ENCODE measurements around the gene CEP170B.

Gene CEP170B

GRCh38 chr14:104859900-104860299 is 5.2 kb upstream of the CEP170B start:
- H3K9ac ChIP-seq (ENCODE audit: low read depth, low read length), result no peak overlapping the region
- no peak overlapping the region for H3K27ac ChIP-seq (ENCODE audit: low read depth, low read length)
- peaks cover 6% of the 10 kb centered on the region; the same call in 1 of the 2 replicates for H3K4me1 ChIP-seq (ENCODE audit: control insufficient read depth, insufficient read depth, low read length)
- H3K36me3 ChIP-seq (ENCODE audit: control insufficient read depth, insufficient read depth, low read length), result peaks cover 7% of the 10 kb centered on the region
- H3K4me3 ChIP-seq (ENCODE audit: low read depth, low read length), result no peak overlapping the region
- H3K27me3 ChIP-seq (ENCODE audit: control insufficient read depth, insufficient read depth, low read length), result no peaks in the 10 kb centered on the region
- no peaks in the 10 kb centered on the region; the same call in 1 of the 2 replicates for H3K9me3 ChIP-seq (ENCODE audit: control insufficient read depth, insufficient read depth, low read length)

- Histone ChIP-seq H3K27me3 (ENCODE audit: control insufficient read depth, insufficient read depth, low read length) (no peaks in the 10 kb centered on the region), H3K4me3 (ENCODE audit: low read depth, low read length) (no peak overlapping the region), H3K4me1 (ENCODE audit: control insufficient read depth, insufficient read depth, low read length) (peaks cover 6% of the 10 kb centered on the region; the same call in 1 of the 2 replicates), H3K27ac (ENCODE audit: low read depth, low read length) (no peak overlapping the region), H3K9me3 (ENCODE audit: control insufficient read depth, insufficient read depth, low read length) (no peaks in the 10 kb centered on the region; the same call in 1 of the 2 replicates), H3K9ac (ENCODE audit: low read depth, low read length) (no peak overlapping the region), H3K36me3 (ENCODE audit: control insufficient read depth, insufficient read depth, low read length) (peaks cover 7% of the 10 kb centered on the region)
Observed at GRCh38 chr14:104860414-104860813, 4.7 kb upstream of the CEP170B start.

- Histone ChIP-seq H3K9me3 (ENCODE audit: control insufficient read depth, insufficient read depth, low read length) (no peaks in the 10 kb centered on the region; the same call in 1 of the 2 replicates), H3K27me3 (ENCODE audit: control insufficient read depth, insufficient read depth, low read length) (peaks cover 5% of the 10 kb centered on the region; the same call in 1 of the 2 replicates), H3K9ac (ENCODE audit: low read depth, low read length) (no peak overlapping the region), H3K36me3 (ENCODE audit: control insufficient read depth, insufficient read depth, low read length) (peaks cover 7% of the 10 kb centered on the region), H3K4me3 (ENCODE audit: low read depth, low read length) (peak overlapping the region; percentile 81), H3K27ac (ENCODE audit: low read depth, low read length) (no peak overlapping the region), H3K4me1 (ENCODE audit: control insufficient read depth, insufficient read depth, low read length) (peaks cover 6% of the 10 kb centered on the region; the same call in 1 of the 2 replicates)
Observed at GRCh38 chr14:104863131-104863862, 1.8 kb upstream of the CEP170B start.

DNA sequence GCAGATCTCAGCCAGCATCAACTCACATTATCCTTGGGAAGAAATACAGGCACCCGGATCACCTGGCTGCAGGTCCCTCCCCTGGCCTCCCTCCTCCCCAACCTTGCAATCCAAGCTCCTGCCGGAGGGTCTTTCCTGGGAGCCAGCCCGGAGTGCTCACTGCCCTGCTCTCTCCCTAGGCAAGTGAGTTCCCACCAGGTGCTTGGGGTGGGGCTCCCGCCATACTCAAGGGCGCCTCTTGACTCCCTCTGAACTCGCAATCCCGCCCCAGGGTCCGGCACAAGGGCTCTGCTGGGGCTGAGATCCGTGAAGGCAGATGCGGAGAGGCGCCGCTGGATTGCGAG is 1.2 kb upstream of the CEP170B start:
- Histone ChIP-seq H3K4me3 (ENCODE audit: low read depth, low read length) (peak overlapping the region; percentile 81), H3K9me3 (ENCODE audit: control insufficient read depth, insufficient read depth, low read length) (no peaks in the 10 kb centered on the region; the same call in 1 of the 2 replicates), H3K9ac (ENCODE audit: low read depth, low read length) (peak overlapping the region; percentile 64), H3K27ac (ENCODE audit: low read depth, low read length) (peak overlapping the region; percentile 81), H3K36me3 (ENCODE audit: control insufficient read depth, insufficient read depth, low read length) (peaks cover 7% of the 10 kb centered on the region), H3K4me1 (ENCODE audit: control insufficient read depth, insufficient read depth, low read length) (peaks cover 6% of the 10 kb centered on the region; the same call in 1 of the 2 replicates), H3K27me3 (ENCODE audit: control insufficient read depth, insufficient read depth, low read length) (peaks cover 5% of the 10 kb centered on the region; the same call in 1 of the 2 replicates)

GRCh38 chr14:104864267-104865080 is 594 bp upstream of the CEP170B start:
- Histone ChIP-seq H3K27ac (ENCODE audit: low read depth, low read length) (peak overlapping the region; percentile 81), H3K27me3 (ENCODE audit: control insufficient read depth, insufficient read depth, low read length) (peaks cover 5% of the 10 kb centered on the region; the same call in 1 of the 2 replicates), H3K9ac (ENCODE audit: low read depth, low read length) (peak overlapping the region; percentile 64), H3K4me3 (ENCODE audit: low read depth, low read length) (peak overlapping the region; percentile 81), H3K9me3 (ENCODE audit: control insufficient read depth, insufficient read depth, low read length) (no peaks in the 10 kb centered on the region; the same call in 1 of the 2 replicates), H3K4me1 (ENCODE audit: control insufficient read depth, insufficient read depth, low read length) (peaks cover 6% of the 10 kb centered on the region; the same call in 1 of the 2 replicates), H3K36me3 (ENCODE audit: control insufficient read depth, insufficient read depth, low read length) (peaks cover 7% of the 10 kb centered on the region)

GRCh38 chr14:104865631-104866441 is 768 bp downstream of the CEP170B start:
- H3K9ac ChIP-seq (ENCODE audit: low read depth, low read length), result no peak overlapping the region; the same call in 1 of the 2 replicates
- peak overlapping the region; percentile 35 for H3K27ac ChIP-seq (ENCODE audit: low read depth, low read length)
- peak overlapping the region; percentile 81 for H3K4me3 ChIP-seq (ENCODE audit: low read depth, low read length)
- H3K27me3 ChIP-seq (ENCODE audit: control insufficient read depth, insufficient read depth, low read length), result peaks cover 5% of the 10 kb centered on the region; the same call in 1 of the 2 replicates
- H3K9me3 ChIP-seq (ENCODE audit: control insufficient read depth, insufficient read depth, low read length), result no peaks in the 10 kb centered on the region; the same call in 1 of the 2 replicates
- peaks cover 6% of the 10 kb centered on the region; the same call in 1 of the 2 replicates for H3K4me1 ChIP-seq (ENCODE audit: control insufficient read depth, insufficient read depth, low read length)
- peaks cover 7% of the 10 kb centered on the region for H3K36me3 ChIP-seq (ENCODE audit: control insufficient read depth, insufficient read depth, low read length)

DNA sequence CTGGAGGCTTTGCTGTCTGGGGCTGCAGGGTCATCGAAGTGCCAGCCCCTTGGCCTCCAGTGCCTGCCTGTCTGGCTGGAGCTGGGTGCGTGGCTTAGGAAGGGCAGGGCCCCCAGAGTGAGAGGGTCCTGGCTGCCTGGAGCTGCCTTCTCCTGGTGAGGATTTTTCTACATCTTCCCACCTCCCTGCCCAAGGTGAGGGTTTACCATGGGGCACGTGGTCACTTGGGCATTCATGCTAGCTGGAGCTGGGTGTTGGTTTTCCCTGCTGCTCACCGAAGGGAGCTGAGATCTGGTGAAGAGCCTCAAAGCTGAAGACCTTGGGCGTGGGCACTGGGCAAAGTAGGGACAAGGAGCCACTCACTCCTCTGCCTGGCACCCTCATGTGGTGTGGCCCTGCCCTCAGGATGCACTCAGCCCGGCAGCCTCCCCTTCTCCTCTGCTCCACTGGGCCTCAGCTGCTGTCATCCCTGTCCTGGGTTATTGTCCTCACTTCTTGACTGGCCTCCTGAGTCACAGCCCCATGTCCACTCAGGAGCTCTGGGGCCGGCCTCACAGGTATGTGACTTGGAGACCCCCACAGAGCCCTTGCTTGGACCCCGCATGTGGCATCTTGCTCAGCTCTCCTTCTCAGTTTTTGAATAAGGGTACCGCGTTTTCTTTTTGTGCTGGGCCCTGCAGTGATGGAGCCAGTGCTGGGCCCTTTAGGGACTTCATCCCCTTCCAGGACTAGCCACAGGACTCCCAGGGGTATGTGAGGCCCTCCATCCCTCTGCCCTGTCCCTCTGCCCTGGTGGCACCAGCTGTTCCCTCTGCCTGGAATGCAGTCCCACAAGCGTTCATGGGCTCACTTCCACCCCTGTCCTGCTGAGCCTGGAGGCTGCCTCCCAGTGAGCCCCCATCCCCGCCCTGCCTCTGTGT is 1.6 kb downstream of the CEP170B start:
- H3K4me1 ChIP-seq (ENCODE audit: control insufficient read depth, insufficient read depth, low read length), result peaks cover 6% of the 10 kb centered on the region; the same call in 1 of the 2 replicates
- peaks cover 5% of the 10 kb centered on the region; the same call in 1 of the 2 replicates for H3K27me3 ChIP-seq (ENCODE audit: control insufficient read depth, insufficient read depth, low read length)
- H3K4me3 ChIP-seq (ENCODE audit: low read depth, low read length), result peak overlapping the region; percentile 81
- H3K9me3 ChIP-seq (ENCODE audit: control insufficient read depth, insufficient read depth, low read length), result no peaks in the 10 kb centered on the region
- H3K36me3 ChIP-seq (ENCODE audit: control insufficient read depth, insufficient read depth, low read length), result peaks cover 7% of the 10 kb centered on the region
- H3K27ac ChIP-seq (ENCODE audit: low read depth, low read length), result no peak overlapping the region
- H3K9ac ChIP-seq (ENCODE audit: low read depth, low read length), result no peak overlapping the region

DNA sequence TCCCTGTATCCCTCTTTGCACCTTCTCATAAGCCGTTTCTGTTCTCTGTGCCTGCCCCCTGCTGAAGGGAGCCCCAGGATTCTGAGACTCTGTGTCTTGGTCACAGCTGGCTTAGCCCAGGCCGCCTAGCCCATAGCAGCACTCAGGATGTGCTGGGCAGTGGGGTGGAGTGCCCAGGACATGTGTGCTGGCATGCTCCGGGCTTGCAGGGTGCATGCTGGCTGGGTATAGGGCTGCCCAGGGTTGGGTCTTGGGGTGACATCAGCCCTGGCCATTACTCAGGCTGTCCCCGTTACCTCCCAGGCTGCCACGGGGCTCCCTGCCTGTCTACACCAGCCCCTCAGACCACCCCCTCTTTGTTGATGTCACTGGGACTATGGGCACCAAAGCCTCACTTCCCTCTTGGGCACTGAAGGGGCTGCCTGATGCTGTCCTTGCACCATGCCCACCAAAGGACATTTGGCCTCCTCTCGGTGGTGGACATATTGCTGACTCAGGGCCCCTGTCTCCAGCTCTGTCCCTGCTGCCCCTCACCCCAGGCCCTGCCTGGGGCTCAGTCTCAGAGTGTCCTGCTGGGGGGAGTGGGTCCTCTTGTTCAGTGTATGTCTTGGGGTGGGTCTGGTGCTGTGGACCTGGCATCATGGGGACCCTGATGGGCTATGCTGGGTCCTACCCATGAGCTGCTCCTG is 2.4 kb downstream of the CEP170B start:
- Histone ChIP-seq H3K4me1 (ENCODE audit: control insufficient read depth, insufficient read depth, low read length) (peaks cover 6% of the 10 kb centered on the region; the same call in 1 of the 2 replicates), H3K27ac (ENCODE audit: low read depth, low read length) (no peak overlapping the region), H3K27me3 (ENCODE audit: control insufficient read depth, insufficient read depth, low read length) (peaks cover 5% of the 10 kb centered on the region; the same call in 1 of the 2 replicates), H3K36me3 (ENCODE audit: control insufficient read depth, insufficient read depth, low read length) (peaks cover 6% of the 10 kb centered on the region), H3K9me3 (ENCODE audit: control insufficient read depth, insufficient read depth, low read length) (no peaks in the 10 kb centered on the region), H3K4me3 (ENCODE audit: low read depth, low read length) (no peak overlapping the region), H3K9ac (ENCODE audit: low read depth, low read length) (no peak overlapping the region)

GRCh38 chr14:104868060-104868740 is 3.1 kb downstream of the CEP170B start:
- Histone ChIP-seq H3K27me3 (ENCODE audit: control insufficient read depth, insufficient read depth, low read length) (peaks cover 5% of the 10 kb centered on the region; the same call in 1 of the 2 replicates), H3K9ac (ENCODE audit: low read depth, low read length) (no peak overlapping the region), H3K4me1 (ENCODE audit: control insufficient read depth, insufficient read depth, low read length) (peaks cover 6% of the 10 kb centered on the region; the same call in 1 of the 2 replicates), H3K27ac (ENCODE audit: low read depth, low read length) (no peak overlapping the region), H3K36me3 (ENCODE audit: control insufficient read depth, insufficient read depth, low read length) (no peaks in the 10 kb centered on the region), H3K4me3 (ENCODE audit: low read depth, low read length) (no peak overlapping the region), H3K9me3 (ENCODE audit: control insufficient read depth, insufficient read depth, low read length) (no peaks in the 10 kb centered on the region)
